ENCODE data around the gene TMBIM1. TPM values are rescaled to one million over a fixed set of nuclear protein-coding genes. Genes with fewer than 3 reads are reported as not detected.

Gene TMBIM1
- total RNA-seq = 100 to 1,000 TPM; 272 to 341 (median 287) TPM

DNA sequence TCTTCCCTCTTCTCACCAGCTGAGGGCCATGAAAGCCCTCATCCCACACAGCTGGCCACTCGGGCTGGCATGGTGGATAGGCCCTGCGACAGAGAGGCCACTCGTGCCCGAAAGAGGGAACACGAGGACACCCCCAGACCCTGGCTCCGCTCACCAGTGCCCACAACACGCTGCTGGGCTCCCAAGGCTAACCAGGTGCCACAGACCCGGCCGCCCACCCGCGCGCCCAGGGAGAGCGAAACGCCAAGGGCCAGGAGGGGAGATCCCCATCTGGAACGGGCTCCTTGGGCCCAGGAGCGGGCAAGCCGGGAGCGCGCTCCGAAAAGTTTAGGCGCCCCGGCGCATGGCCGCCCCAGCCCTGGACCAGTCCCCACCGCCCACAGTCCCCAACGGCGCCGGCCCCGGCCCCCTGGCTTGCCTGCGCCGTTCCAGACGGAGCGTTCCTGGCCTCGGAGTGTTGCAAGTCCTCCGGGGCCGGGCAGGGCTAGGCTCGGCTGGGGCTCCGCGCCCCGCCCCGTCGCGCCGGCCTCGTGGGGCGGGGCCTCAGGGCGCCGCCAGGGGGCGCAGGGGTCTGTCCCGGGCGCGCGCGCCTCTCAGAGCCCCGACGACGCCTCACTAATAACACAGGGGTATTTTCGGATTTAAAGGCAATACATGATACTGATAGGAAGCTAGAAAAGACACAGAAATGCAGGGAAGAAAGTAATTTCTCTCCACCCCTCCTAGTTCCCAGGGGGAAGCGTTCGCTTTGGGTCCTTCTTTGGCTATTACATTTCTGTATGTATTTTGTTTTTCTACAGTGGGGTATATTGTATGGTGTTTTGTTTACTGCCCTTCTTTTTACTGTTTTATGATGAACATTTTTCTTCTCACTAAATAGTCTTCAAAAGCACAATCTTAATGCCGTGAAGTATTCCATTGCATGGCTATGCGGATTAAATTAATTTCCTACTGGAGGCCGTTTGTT, at the start of gene TMBIM1:
Gene TMBIM1, minus strand, starts transcription at position 456 of the 967 bp plus-strand sequence. CDS start 10,362 bp downstream, outside the sequence.
- Histone ChIP-seq H3K9me3 (no peaks in the 10 kb centered on the region), H3K4me3 (replicated peaks in 1 of 3) (peak within 1 kb of the TSS; percentile 15 to 76 (median 37)), H3K36me3 (no peaks in the 10 kb centered on the region), H3K4me1 (peaks cover 84 to 90% of the 10 kb centered on the region in 2 donors), H3K27me3 (no peaks in the 10 kb centered on the region), H3K27ac (peak within 1 kb of the TSS; percentile 90 to 98 (median 97))
- TF ChIP-seq POLR2A (IDR thresholded peaks at IDR 0.05) = peak; percentile 86 to 96
- TF ChIP-seq, protein P1, sequence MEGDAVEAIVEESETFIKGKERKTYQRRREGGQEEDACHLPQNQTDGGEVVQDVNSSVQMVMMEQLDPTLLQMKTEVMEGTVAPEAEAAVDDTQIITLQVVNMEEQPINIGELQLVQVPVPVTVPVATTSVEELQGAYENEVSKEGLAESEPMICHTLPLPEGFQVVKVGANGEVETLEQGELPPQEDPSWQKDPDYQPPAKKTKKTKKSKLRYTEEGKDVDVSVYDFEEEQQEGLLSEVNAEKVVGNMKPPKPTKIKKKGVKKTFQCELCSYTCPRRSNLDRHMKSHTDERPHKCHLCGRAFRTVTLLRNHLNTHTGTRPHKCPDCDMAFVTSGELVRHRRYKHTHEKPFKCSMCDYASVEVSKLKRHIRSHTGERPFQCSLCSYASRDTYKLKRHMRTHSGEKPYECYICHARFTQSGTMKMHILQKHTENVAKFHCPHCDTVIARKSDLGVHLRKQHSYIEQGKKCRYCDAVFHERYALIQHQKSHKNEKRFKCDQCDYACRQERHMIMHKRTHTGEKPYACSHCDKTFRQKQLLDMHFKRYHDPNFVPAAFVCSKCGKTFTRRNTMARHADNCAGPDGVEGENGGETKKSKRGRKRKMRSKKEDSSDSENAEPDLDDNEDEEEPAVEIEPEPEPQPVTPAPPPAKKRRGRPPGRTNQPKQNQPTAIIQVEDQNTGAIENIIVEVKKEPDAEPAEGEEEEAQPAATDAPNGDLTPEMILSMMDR (IDR thresholded peaks at IDR 0.05) = peak in 5 of 6 experiments; percentile 37 to 98 (median 93)
- DNase-seq = peak; percentile 81 to 82
- intact Hi-C loops (cut with DNase I) = no loop called here
- 8 to 9% methylated on average over 30 to 40 of the region's 63 CpGs for WGBS, 2 donors

DNA sequence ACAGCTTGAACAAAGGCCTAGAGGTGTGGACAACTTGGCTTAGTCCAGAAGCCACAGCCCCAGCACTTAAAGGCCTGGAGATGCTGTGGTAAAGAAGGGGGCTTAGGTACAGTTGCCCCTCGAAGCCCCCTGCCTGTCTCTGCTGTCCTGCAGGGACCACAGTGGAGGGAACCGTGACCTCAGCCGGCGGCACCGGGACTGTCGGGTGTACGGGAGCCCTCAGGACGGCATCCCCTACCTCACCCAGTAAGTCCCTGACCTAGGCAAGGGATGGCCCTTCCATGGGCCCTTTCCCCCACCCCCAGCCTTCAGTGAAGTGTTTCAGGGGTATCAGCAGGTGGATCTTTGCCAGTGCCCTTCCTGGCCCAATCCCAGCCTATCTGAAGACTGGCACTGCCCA, 49.1 kb upstream of the TMBIM1 start:
- WGBS, 2 donors = 89 to 100% methylated on average over 3 to 5 of the region's 8 CpGs
- H3K36me3 ChIP-seq = peaks cover 0 to 8% of the 10 kb centered on the region in 2 donors
- H3K4me1 ChIP-seq = no peaks in the 10 kb centered on the region
- TF ChIP-seq, protein P1 (IDR thresholded peaks at IDR 0.05) = no peak
- no peak for TF ChIP-seq POLR2A (IDR thresholded peaks at IDR 0.05)
- no peaks in the 10 kb centered on the region for H3K27me3 ChIP-seq
- intact Hi-C loops (cut with DNase I) = no loop called here
- H3K4me3 ChIP-seq (replicated peaks in 1 of 3) = no peak overlapping the region
- DNase-seq = no peak
- H3K9me3 ChIP-seq = no peaks in the 10 kb centered on the region
- no peak overlapping the region for H3K27ac ChIP-seq

- 92 to 96% methylated on average over 7 to 9 of the region's 9 CpGs for WGBS, 2 donors
- no peaks in the 10 kb centered on the region for H3K4me1 ChIP-seq
- peaks cover 0 to 8% of the 10 kb centered on the region in 2 donors for H3K36me3 ChIP-seq
- no peak overlapping the region for H3K27ac ChIP-seq
- intact Hi-C loops (cut with DNase I) = no loop called here
- no peak overlapping the region for H3K4me3 ChIP-seq (replicated peaks in 1 of 3)
- TF ChIP-seq, protein P1 (IDR thresholded peaks at IDR 0.05) = no peak
- TF ChIP-seq POLR2A (IDR thresholded peaks at IDR 0.05) = no peak
- DNase-seq = no peak
- no peaks in the 10 kb centered on the region for H3K27me3 ChIP-seq
- no peaks in the 10 kb centered on the region for H3K9me3 ChIP-seq
Observed at GRCh38 chr2:218340656-218341055, 48.4 kb upstream of the TMBIM1 start.

GRCh38 chr2:218334531-218334930, 42.2 kb upstream of the TMBIM1 start:
- intact Hi-C loops (cut with DNase I) = no loop called here
- WGBS, 2 donors = 100% methylated on average over 3 of the region's 3 CpGs

More at GRCh38 chr2:218334531-218334930, 42.2 kb upstream of the TMBIM1 start:
- DNase-seq = no peak
- Histone ChIP-seq H3K9me3 (no peaks in the 10 kb centered on the region), H3K4me1 (peaks cover 0 to 8% of the 10 kb centered on the region in 2 donors), H3K36me3 (no peaks in the 10 kb centered on the region), H3K27me3 (no peaks in the 10 kb centered on the region), H3K27ac (no peak overlapping the region), H3K4me3 (replicated peaks in 1 of 3) (no peak overlapping the region)
- no peak for TF ChIP-seq POLR2A (IDR thresholded peaks at IDR 0.05)
- TF ChIP-seq, protein P1 (IDR thresholded peaks at IDR 0.05) = no peak

Data from thyroid gland (tissue), 4 donors.